PC-9 (cell line): ENCODE results near the gene SLC38A9. TPM values are rescaled to one million over a fixed set of nuclear protein-coding genes. Genes with fewer than 3 reads are reported as not detected.

Experiments
- BruUV-seq: library from RNA; stranded (reverse); fragments of 400-500 nt; replicated peaks from 2 replicates; lab custom pipeline; 2021; lab: Mats Ljungman, UMichigan
- CTCF ChIA-PET: fragments of 300-600 bp; sonication (Branson Sonifier 250); formaldehyde crosslinking; loops from one replicate; lab custom pipeline; 2022; ENCODE audit warnings: antibody characterized with exemption; lab: Charles Lee
- POLR2A ChIA-PET: fragments of 300-600 bp; sonication (Branson Sonifier 250); formaldehyde crosslinking; loops from one replicate; lab custom pipeline; 2022; ENCODE audit warnings: antibody characterized with exemption; ENCODE audit not compliant: unreplicated experiment; lab: Charles Lee
- DNase-seq, 2 experiments: peaks; one replicate each; pipeline versions ENCODE4 v3.0.0 to v3.0.0-alpha.2; 2015 to 2022; ENCODE audit warnings: mixed read lengths in 1 of 2
- H2AFZ ChIP-seq: fragments of 200-600 bp; sonication (generic); 2 replicates; pipeline ENCODE4 v1.8.1; 2017; ENCODE audit warnings: antibody characterized with exemption
- H3F3A ChIP-seq: fragments of 200-600 bp; sonication (generic); 2 replicates; pipeline ENCODE4 v1.8.1; 2017; ENCODE audit warnings: antibody characterized with exemption, mild to moderate bottlenecking, low read depth; ENCODE audit not compliant: insufficient read depth
- H3K27ac ChIP-seq: fragments of 200-600 bp; sonication (generic); 2 replicates; pipeline ENCODE4 v1.6.1; 2016; ENCODE audit warnings: mixed run types
- H3K27me3 ChIP-seq: fragments of 200-600 bp; sonication (generic); 2 replicates; pipeline ENCODE4 v1.6.1; 2016; ENCODE audit warnings: low read depth, mixed run types; ENCODE audit not compliant: insufficient read depth
- H3K36me3 ChIP-seq: fragments of 200-600 bp; sonication (generic); 2 replicates; pipeline ENCODE4 v1.6.1; 2016; ENCODE audit warnings: low read depth, mixed run types
- H3K4me1 ChIP-seq: fragments of 200-600 bp; sonication (generic); replicated peaks from 2 replicates; pipeline ENCODE4 v1.6.1; 2016; ENCODE audit warnings: mixed run types; ENCODE audit not compliant: insufficient read depth
- H3K4me2 ChIP-seq: fragments of 200-600 bp; sonication (generic); 2 replicates; pipeline ENCODE4 v1.6.1; 2017; ENCODE audit warnings: mixed run types
- H3K4me3 ChIP-seq: fragments of 200-600 bp; sonication (generic); 2 replicates; pipeline ENCODE4 v1.6.1; 2016; ENCODE audit warnings: mixed run types
- H3K79me2 ChIP-seq: fragments of 200-600 bp; sonication (generic); 2 replicates; pipeline ENCODE4 v1.6.1; 2017; ENCODE audit warnings: low read depth, mixed run types
- H3K9me2 ChIP-seq: fragments of 200-600 bp; sonication (generic); 2 replicates; pipeline ENCODE4 v1.8.1; 2017; ENCODE audit warnings: mild to moderate bottlenecking; ENCODE audit not compliant: insufficient read depth
- H3K9me3 ChIP-seq: fragments of 200-600 bp; sonication (generic); 2 replicates; pipeline ENCODE4 v1.8.1; 2016; ENCODE audit warnings: low read depth; ENCODE audit not compliant: insufficient read depth
- H4K20me1 ChIP-seq: fragments of 200-600 bp; sonication (generic); 2 replicates; pipeline ENCODE4 v1.8.1; 2017; ENCODE audit not compliant: insufficient read depth
- CTCF ChIP-seq: fragments of 200-600 bp; sonication (generic); conservative IDR thresholded peaks from 2 replicates; pipeline ENCODE4 v1.6.1; 2017; ENCODE audit warnings: mixed run types, antibody characterized with exemption, mild to moderate bottlenecking, moderate library complexity
- EZH2 ChIP-seq: fragments of 200-600 bp; sonication (generic); IDR thresholded peaks from 2 replicates; pipeline ENCODE4 v1.8.0; 2017; ENCODE audit warnings: antibody characterized with exemption, low read depth
- intact Hi-C: fragments of 100-400 bp; cut with micrococcal nuclease; formaldehyde crosslinking; loops from one replicate; pipeline ENCODE4 v1.10.0; 2022; ENCODE audit not compliant: unreplicated experiment
- total RNA-seq: library from RNA; stranded (reverse); gene quantifications from 2 replicates; pipeline ENCODE4 v1.2.3, GENCODE V29; 2021

Gene SLC38A9
- total RNA-seq, 1 experiment from 2014 or later, result 26.6 TPM

GRCh38 chr5:55577353-55578060 lies 134.6 kb downstream of the SLC38A9 start:
- H3K9me3 ChIP-seq, result no peaks in the 10 kb centered on the region
- ChIA-PET CTCF (no interaction called here), POLR2A (interaction anchor here (0.7 kb wide), 1 partner anchor 43 kb away, joined by 4 read pairs; no protein-coding TSS in a partner anchor)
- DNase-seq, result no peak
- H3K4me2 ChIP-seq, result no peak overlapping the region
- intact Hi-C loops, result no loop called here
- H4K20me1 ChIP-seq, result no peaks in the 10 kb centered on the region
- no peaks in the 10 kb centered on the region for H3K36me3 ChIP-seq
- no peaks in the 10 kb centered on the region for H3K9me2 ChIP-seq
- no TSS peak for BruUV-seq
- TF ChIP-seq EZH2 (no peak), CTCF (no peak)
- H3K4me3 ChIP-seq, result no peak overlapping the region
- H3F3A ChIP-seq, result no peaks in the 10 kb centered on the region; the same call in 1 of the 2 replicates
- H2AFZ ChIP-seq, result no peak overlapping the region
- H3K4me1 ChIP-seq, result peaks cover 12% of the 10 kb centered on the region; the same call in 1 of the 2 replicates
- no peaks in the 10 kb centered on the region for H3K27me3 ChIP-seq
- H3K27ac ChIP-seq, result no peak overlapping the region
- H3K79me2 ChIP-seq, result no peaks in the 10 kb centered on the region

- no peak overlapping the region for H3K4me3 ChIP-seq
- H3K27me3 ChIP-seq, result no peaks in the 10 kb centered on the region
- TF ChIP-seq CTCF (no peak), EZH2 (no peak)
- no peaks in the 10 kb centered on the region for H4K20me1 ChIP-seq
- ChIA-PET CTCF (no interaction called here), POLR2A (interaction anchor here (0.7 kb wide), 1 partner anchor 42 kb away, joined by 4 read pairs; no protein-coding TSS in a partner anchor)
- intact Hi-C loops, result no loop called here
- no peaks in the 10 kb centered on the region; the same call in 1 of the 2 replicates for H3F3A ChIP-seq
- no peaks in the 10 kb centered on the region for H3K9me3 ChIP-seq
- H3K4me1 ChIP-seq, result peaks cover 12% of the 10 kb centered on the region; the same call in 1 of the 2 replicates
- no peak overlapping the region for H3K4me2 ChIP-seq
- H2AFZ ChIP-seq, result no peak overlapping the region
- H3K79me2 ChIP-seq, result no peaks in the 10 kb centered on the region
- no peak overlapping the region for H3K27ac ChIP-seq
- no TSS peak for BruUV-seq
- H3K9me2 ChIP-seq, result no peaks in the 10 kb centered on the region
- no peak for DNase-seq
- H3K36me3 ChIP-seq, result no peaks in the 10 kb centered on the region
Measured at GRCh38 chr5:55576661-55577060, 135.5 kb downstream of the SLC38A9 start.

Other genes with a start within 250 kb of the SLC38A9 start
- gene PLPP1, start 177.4 kb downstream of the SLC38A9 start, total RNA-seq, result 12.2 and 18.4 TPM in 2 replicates
- gene DDX4, start 25.7 kb upstream of the SLC38A9 start, total RNA-seq, result not detected in 2 replicates
- 2.0 TPM in 2 replicates for gene IL31RA, start 139.0 kb upstream of the SLC38A9 start, total RNA-seq